Measurements from ENCODE around the gene SLC37A4. TPM values are rescaled to one million over a fixed set of nuclear protein-coding genes. Genes with fewer than 3 reads are reported as not detected.

The SLC37A4 gene
- total RNA-seq, 1 experiment from 2014 or later = 49.3 TPM

- Histone ChIP-seq H3K27ac (ENCODE audit: low read depth, low read length, poor library complexity, severe bottlenecking) (no peak overlapping the region), H3K4me3 (ENCODE audit: low read depth, low read length, poor library complexity, severe bottlenecking) (no peak overlapping the region), H3K36me3 (ENCODE audit: insufficient read depth, low read length, poor library complexity, severe bottlenecking) (peaks cover 86% of the 10 kb centered on the region), H3K9me3 (ENCODE audit: low read depth, low read length, poor library complexity, severe bottlenecking) (no peaks in the 10 kb centered on the region), H3K4me1 (ENCODE audit: insufficient read depth, low read length, poor library complexity, severe bottlenecking) (peaks cover 10% of the 10 kb centered on the region), H3K27me3 (replicated peaks; ENCODE audit: insufficient read depth, low read depth, low read length, poor library complexity) (no peaks in the 10 kb centered on the region)
- no TSS peak for BruUV-seq (replicated peaks)
- no peak for DNase-seq (ENCODE audit: low spot score)
- ChIA-PET CTCF (no interaction called here), POLR2A (ENCODE audit: low non-redundant PET) (no interaction called here)
- intact Hi-C loops (cut with micrococcal nuclease; ENCODE audit: unreplicated experiment) = no loop called here
- TF ChIP-seq EZH2 (IDR thresholded peaks at IDR 0.05; ENCODE audit: borderline replicate concordance, low read depth, low read length, poor library complexity, severe bottlenecking) = no peak
- TF ChIP-seq, protein P1, sequence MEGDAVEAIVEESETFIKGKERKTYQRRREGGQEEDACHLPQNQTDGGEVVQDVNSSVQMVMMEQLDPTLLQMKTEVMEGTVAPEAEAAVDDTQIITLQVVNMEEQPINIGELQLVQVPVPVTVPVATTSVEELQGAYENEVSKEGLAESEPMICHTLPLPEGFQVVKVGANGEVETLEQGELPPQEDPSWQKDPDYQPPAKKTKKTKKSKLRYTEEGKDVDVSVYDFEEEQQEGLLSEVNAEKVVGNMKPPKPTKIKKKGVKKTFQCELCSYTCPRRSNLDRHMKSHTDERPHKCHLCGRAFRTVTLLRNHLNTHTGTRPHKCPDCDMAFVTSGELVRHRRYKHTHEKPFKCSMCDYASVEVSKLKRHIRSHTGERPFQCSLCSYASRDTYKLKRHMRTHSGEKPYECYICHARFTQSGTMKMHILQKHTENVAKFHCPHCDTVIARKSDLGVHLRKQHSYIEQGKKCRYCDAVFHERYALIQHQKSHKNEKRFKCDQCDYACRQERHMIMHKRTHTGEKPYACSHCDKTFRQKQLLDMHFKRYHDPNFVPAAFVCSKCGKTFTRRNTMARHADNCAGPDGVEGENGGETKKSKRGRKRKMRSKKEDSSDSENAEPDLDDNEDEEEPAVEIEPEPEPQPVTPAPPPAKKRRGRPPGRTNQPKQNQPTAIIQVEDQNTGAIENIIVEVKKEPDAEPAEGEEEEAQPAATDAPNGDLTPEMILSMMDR (conservative IDR thresholded peaks at IDR 0.05; ENCODE audit: low read depth, low read length) = no peak
Measured at GRCh38 chr11:119052163-119052814, 21.6 kb upstream of the SLC37A4 start.

GRCh38 chr11:119051440-119052162 lies 20.9 kb upstream of the SLC37A4 start:
- intact Hi-C loops (cut with micrococcal nuclease; ENCODE audit: unreplicated experiment) = no loop called here
- ChIA-PET POLR2A (ENCODE audit: low non-redundant PET) (no interaction called here), CTCF (no interaction called here)
- Histone ChIP-seq H3K4me3 (ENCODE audit: low read depth, low read length, poor library complexity, severe bottlenecking) (no peak overlapping the region), H3K27me3 (replicated peaks; ENCODE audit: insufficient read depth, low read depth, low read length, poor library complexity) (no peaks in the 10 kb centered on the region), H3K4me1 (ENCODE audit: insufficient read depth, low read length, poor library complexity, severe bottlenecking) (peaks cover 10% of the 10 kb centered on the region), H3K36me3 (ENCODE audit: insufficient read depth, low read length, poor library complexity, severe bottlenecking) (peaks cover 92% of the 10 kb centered on the region), H3K9me3 (ENCODE audit: low read depth, low read length, poor library complexity, severe bottlenecking) (no peaks in the 10 kb centered on the region), H3K27ac (ENCODE audit: low read depth, low read length, poor library complexity, severe bottlenecking) (no peak overlapping the region)
- DNase-seq (ENCODE audit: low spot score) = no peak
- TSS peak; percentile 23 for BruUV-seq (replicated peaks)
- TF ChIP-seq EZH2 (IDR thresholded peaks at IDR 0.05; ENCODE audit: borderline replicate concordance, low read depth, low read length, poor library complexity, severe bottlenecking) = no peak
- TF ChIP-seq, protein P1 (conservative IDR thresholded peaks at IDR 0.05; ENCODE audit: low read depth, low read length) = no peak

DNA sequence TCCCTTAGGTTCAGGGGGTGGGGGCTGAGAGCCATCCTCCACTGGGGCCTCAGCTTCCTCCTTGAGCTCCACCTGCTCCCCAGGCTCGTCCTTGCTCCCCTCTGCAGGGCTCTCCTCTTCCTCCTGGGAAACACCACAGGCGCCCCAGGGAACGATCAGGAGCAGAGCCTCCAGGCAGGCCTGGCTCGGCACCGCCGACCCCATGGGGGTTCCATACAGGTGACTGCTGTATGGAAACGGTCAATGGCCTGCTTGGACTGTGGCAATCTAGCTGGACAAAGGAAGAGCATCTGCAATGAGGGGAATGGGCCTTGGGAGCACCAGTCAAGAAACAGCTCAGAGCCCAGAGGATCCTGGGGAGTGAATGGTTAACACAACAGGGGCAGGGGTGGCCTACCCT lies 18.4 kb upstream of the SLC37A4 start:
- Histone ChIP-seq H3K27ac (ENCODE audit: low read depth, low read length, poor library complexity, severe bottlenecking) (no peak overlapping the region), H3K9me3 (ENCODE audit: low read depth, low read length, poor library complexity, severe bottlenecking) (no peaks in the 10 kb centered on the region), H3K4me1 (ENCODE audit: insufficient read depth, low read length, poor library complexity, severe bottlenecking) (no peaks in the 10 kb centered on the region), H3K36me3 (ENCODE audit: insufficient read depth, low read length, poor library complexity, severe bottlenecking) (peaks cover 93% of the 10 kb centered on the region), H3K4me3 (ENCODE audit: low read depth, low read length, poor library complexity, severe bottlenecking) (no peak overlapping the region), H3K27me3 (replicated peaks; ENCODE audit: insufficient read depth, low read depth, low read length, poor library complexity) (no peaks in the 10 kb centered on the region)
- intact Hi-C loops (cut with micrococcal nuclease; ENCODE audit: unreplicated experiment) = no loop called here
- no peak for DNase-seq (ENCODE audit: low spot score)
- ChIA-PET CTCF (no interaction called here), POLR2A (ENCODE audit: low non-redundant PET) (no interaction called here)
- no peak for TF ChIP-seq EZH2 (IDR thresholded peaks at IDR 0.05; ENCODE audit: borderline replicate concordance, low read depth, low read length, poor library complexity, severe bottlenecking)
- TF ChIP-seq, protein P1 (conservative IDR thresholded peaks at IDR 0.05; ENCODE audit: low read depth, low read length) = no peak
- no TSS peak for BruUV-seq (replicated peaks)
